Esophagus squamous epithelium (tissue), 4 donors: ENCODE results near the gene DNAH10.

Source experiments
- CTCF ChIP-seq, 6 experiments: fragments of 450-650 bp in 4 of 6; fragments of 200-600 bp in 2 of 6; sonication (generic) in 2 of 6; IDR thresholded peaks; one replicate each; pipeline ENCODE4 v1.5.1; 2016 to 2019; ENCODE audit warnings: antibody characterized with exemption in 6 of 6, mild to moderate bottlenecking in 4 of 6, moderate library complexity in 4 of 6
- POLR2A ChIP-seq, 4 donors: fragments of 450-650 bp; IDR thresholded peaks; one replicate each; pipeline ENCODE4 v1.6.1; 2017; ENCODE audit warnings: antibody characterized with exemption in 4 of 4, mild to moderate bottlenecking in 4 of 4, moderate library complexity in 3 of 4

GRCh38 chr12:123833830-123834229, 71.7 kb downstream of the DNAH10 start:
- TF ChIP-seq CTCF (IDR thresholded peaks at IDR 0.05) (no peak), POLR2A (IDR thresholded peaks at IDR 0.05) (no peak)
